ENCODE measurements around the gene PRELP.

The PRELP gene

DNA sequence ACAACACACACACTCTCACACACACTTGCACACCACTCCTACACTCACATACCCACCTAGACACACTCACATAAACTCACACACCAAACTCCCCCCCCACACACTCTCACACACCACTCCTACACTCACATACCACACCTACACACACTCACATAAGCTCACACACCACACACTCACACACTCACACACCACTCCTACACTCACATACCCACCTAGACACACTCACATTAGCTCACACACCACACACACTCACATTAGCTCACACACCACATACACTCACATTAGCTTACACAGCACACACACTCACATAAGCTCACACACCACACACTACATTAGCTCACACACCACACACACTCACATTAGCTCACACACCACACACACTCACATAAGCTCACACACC, 51.4 kb downstream of the PRELP start:
- DNase-seq: no peak

DNA sequence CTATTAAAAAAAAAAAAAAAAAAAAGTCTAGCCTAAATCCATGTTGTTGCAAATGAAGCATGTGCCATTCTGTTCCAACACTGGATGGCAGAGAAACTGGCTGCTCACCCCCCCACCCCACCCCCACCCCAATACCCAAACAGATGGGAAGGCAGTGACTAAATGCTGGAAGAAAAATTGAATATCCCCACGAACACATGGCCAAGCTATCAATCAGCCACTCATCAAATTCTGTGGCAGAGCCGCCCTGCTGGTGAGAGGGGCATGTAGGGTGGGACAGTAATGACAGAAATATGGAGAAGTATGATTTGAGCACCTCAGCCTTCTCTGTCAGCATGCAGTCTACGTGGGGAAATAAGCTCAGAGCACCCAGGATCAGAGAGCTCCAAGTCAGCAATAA, 52.5 kb downstream of the PRELP start:
- DNase-seq: no peak

DNA sequence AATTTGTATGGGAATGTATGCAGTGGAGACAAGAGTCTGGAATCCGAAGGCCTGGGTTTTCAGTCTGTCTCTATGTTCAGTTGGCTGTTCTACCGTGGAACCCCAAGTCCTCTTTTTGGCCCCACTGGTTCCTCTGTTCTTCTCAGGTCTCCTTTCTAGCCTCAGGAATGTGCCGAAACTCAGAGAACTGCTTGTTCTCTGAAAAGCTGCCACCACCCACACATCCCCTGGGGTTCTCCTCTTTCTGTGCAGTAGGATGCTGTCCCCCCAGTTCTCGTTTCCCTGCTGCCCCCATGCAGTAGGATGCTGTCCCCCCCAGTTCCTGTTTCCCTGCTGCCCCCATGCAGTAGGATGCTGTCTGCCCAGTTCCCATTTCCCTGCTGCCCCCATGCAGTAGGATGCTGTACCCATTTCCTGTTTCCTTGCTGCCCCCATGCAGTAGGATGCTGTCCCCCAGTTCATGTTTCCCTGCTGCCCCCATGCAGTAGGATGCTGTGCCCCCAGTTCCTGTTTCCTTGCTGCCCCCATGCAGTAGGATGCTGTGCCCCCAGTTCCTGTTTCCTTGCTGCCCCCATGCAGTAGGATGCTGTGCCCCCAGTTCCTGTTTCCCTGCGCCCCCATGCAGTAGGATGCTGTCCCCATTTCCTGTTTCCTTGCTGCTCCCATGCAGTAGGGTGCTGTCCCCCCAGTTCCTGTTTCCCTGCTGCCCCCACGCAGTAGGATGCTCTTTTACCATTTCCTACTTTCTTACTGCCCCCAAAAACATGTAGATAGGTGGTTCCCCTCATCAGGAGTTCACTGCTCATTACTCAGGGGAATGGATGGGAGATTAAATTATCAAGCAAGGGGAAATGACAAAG, 53.6 kb downstream of the PRELP start:
- DNase-seq: no peak

DNA sequence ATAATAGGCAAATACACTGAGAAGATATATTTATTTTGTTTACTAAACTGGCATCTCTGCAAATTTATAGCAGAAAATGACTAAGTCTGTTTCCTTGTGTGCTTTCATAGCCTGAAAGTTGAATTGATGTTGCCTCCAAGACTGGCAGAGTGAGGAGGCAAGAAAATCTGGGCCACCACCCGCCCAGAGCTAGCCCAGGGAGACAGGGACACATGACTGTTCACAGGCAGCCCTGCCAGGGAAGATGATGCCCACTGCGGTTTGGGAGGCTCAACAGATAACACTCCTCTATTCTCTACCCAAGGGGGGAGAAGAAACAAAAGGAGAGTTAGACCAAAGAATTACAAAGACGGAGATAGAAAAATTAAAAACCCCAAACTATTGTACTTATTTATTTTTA, 55.5 kb downstream of the PRELP start:
- DNase-seq: no peak

DNA sequence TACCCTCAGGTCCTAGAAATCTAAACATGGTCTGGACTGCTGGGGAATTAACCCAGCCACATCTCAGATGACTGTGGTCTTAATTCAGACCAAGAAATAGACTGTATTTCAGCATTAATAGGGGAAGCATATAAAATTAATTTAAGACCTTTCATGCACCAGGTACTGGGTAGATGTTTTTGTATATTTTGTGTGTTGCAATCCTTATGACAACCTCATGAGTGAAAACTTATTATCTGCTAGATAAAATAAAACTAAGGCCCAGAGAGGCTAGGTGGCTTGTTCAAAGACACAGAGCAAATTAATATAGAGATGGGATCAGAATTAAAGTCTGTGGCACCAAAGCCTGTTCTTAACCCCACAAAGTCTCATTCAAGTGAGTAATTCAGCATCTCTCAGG, 58.4 kb downstream of the PRELP start:
- no peak for DNase-seq

DNA sequence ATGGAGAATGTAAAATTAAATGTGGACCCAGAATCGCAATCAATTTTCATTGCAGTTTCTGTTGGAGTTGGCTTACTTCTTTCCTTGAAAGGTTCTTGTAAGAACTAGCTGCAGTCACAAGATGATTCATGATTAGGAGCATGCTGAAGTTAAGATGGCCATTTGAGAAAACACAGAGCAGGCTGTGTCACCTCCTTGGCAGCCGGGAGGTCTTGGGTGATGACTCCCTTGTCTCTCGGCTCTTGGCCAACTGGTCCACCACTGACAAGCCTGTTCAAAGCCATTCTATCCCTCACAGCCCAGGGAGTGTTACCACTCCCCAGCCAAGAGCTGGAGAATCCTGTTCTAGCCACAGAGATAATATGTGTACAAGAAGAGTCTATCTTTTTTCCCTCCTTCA, 58.9 kb downstream of the PRELP start:
- DNase-seq: no peak

DNA sequence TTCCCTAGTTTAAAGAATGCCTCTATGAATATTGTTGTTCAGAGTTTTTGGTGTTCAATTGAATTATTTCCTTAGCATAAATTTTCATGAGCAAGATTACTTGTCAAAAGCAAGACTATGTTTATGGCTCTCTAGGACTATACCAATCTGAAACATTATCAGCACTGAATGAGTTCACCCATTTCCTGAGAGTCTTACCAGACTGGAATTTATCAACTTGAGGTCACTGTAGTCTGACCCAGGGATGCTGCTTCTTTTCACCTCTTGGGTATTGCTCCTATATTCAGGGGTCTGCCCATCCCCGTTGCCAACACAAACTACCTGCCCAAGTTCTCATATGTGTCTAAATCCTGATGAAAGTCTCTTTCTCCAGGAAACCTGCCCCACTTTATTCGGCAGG, 61.0 kb downstream of the PRELP start:
- DNase-seq: no peak

DNA sequence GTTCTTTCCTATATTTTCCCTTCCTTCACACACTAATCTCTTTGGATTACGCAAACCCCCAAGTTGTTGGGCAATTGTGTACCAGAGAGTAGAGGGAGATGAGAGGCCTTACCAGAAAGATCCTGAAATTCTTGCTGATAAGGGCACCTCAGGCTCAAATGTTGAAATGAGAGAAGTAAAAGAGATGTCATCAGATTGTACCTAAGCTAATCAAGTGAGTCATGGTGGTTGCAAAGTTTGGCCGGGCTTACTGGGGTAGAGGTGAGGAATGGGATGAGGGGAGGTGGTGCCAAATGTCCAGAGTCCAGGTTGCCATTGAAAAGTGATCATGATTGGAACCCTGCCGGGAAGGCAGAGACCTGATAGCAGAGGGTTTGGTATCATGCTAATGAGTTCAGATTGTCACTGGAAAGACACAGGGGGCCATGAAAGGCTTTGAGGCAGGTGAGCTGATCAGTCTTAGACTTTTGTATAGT, 61.4 kb downstream of the PRELP start:
- DNase-seq: no peak

DNA sequence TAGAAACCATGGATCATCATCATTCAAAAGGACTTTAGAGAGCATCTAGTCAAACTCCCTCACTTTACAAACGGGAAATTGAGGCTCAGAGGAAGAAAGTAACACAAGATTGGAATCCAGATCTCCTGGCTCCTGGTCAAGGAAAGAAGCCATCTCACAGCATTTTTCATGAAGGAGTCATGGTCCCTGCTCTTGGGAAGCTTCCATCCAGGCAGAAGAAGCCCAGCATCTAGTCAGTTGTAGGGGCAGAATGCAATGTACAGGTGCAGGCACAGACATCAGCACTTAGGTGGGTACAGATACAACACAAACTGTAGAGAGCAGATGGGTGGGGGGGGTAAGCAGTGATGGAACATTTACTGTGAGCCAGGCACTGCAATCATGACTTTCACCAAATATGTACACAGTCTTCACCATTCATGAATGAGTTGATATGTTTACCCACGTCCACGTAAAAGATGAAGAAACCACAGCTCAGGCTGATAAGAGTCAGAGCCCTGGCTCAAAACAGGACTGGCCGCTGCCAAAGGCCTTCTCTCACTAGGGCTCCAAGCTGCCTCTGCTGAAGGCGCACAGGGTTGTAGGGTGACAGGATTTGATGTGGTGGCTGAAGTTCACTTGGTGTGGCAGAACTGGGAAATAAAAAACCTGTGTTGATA, 62.3 kb downstream of the PRELP start:
- no peak for DNase-seq

DNA sequence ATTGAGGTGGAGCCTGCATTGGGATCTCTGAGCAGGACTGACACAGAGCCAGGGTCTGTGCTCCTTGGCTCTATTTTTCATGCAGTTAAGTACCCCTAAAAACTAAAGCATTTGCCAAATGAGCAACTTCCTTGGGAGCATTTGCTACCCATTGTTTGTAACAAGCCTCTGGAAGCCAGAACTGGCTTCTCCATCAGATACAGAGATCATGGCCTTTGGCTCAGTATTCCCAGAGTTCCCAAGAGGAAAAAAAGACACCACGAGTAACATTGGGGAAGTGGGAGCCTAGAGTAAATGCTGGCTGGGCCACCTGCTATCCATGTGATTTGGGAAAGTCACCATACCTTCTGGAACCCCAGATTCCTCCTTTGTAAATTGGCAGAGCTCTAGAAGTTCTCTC, 63.1 kb downstream of the PRELP start:
- no peak for DNase-seq

DNA sequence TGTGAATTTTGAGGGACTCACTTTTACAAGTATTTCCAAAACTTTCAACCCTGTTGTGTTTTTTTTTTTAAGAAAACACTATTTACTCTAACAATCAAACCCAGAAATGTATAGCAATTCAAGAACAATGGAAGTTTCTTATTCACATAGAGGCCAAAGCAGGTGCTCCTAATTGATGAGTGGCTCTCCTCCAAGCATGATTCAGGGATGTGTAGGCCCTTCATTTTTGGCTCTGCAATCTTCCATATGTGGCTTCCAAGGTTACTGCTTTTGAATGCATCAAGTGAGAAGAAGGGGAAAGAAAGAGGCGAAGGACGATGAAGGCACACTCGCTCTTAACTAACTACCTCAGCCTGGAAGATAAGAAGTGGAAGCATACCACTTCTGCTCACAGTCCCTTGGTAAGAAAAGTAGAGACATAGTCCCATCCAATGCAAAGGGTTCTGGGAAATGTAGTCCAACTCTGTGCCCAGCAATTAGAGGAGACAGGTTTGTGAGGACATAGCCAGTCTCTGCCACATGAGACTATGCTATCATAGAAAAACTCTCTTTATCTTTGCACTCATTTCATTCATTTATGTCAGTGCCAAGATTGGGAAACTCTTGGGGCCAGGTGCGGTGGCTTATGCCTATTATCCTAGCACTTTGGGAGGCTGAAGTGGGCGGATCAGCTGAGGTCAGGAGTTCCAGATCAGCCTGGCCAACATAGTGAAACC, 64.4 kb downstream of the PRELP start:
- no peak for DNase-seq

Measured in SHP77 (cell line).